ENCODE measurements around the gene PLPPR1. TPM values are rescaled to one million over a fixed set of nuclear protein-coding genes. Genes with fewer than 3 reads are reported as not detected.

Gene PLPPR1
- total and polyA plus RNA-seq, 2 of the 13 experiments (the other 11 are each of a cell fraction or from before 2014, with no cell fraction given) = 16.0 to 84.7 TPM

GRCh38 chr9:101333490-101333889, 305.0 kb downstream of the PLPPR1 start:
- Histone ChIP-seq H3K27me3 (ENCODE audit: control insufficient read depth in 1 of 2, insufficient read depth in 2 of 2, low read length in 2 of 2) (no peaks in the 10 kb centered on the region), H3K79me2 (ENCODE audit: insufficient read depth, low read length) (no peaks in the 10 kb centered on the region), H2AFZ (ENCODE audit: low read length) (no peak overlapping the region), H3K4me1 (ENCODE audit: insufficient read depth, low read length) (peaks cover 29% of the 10 kb centered on the region), H4K20me1 (ENCODE audit: insufficient read depth, low read length) (no peaks in the 10 kb centered on the region), H3K4me2 (ENCODE audit: low read depth, low read length) (no peak overlapping the region), H3K36me3 (replicated peaks in 1 of 2; ENCODE audit: control insufficient read depth in 1 of 2, insufficient read depth in 2 of 2, low read length in 2 of 2) (no peaks in the 10 kb centered on the region), H3K27ac (ENCODE audit: extremely low read length, insufficient read depth, low read length) (no peak overlapping the region), H3K4me3 (replicated peaks in 1 of 3; ENCODE audit: insufficient read depth in 1 of 3, low read depth in 2 of 3, low read length in 3 of 3) (no peak overlapping the region), H3K9me3 (ENCODE audit: low read length) (no peaks in the 10 kb centered on the region), H3K9ac (ENCODE audit: insufficient read depth, low read depth, low read length) (no peak overlapping the region)
- no peak for DNase-seq (ENCODE audit: low spot score)
- WGBS (ENCODE audit: low lambda C conversion rate) = 95% methylated on average over 4 of the region's 4 CpGs
- no peak for TF ChIP-seq ZNF260 (CRISPR knock-in tag; IDR thresholded peaks at IDR 0.05; ENCODE audit: borderline replicate concordance, low read depth)
- TF ChIP-seq ZBTB40 (IDR thresholded peaks at IDR 0.05) = no peak
- no peak for TF ChIP-seq ZBTB40 (CRISPR knock-in tag; IDR thresholded peaks at IDR 0.05)
- no peak for TF ChIP-seq ZBTB3 (CRISPR knock-in tag; IDR thresholded peaks at IDR 0.05; ENCODE audit: borderline replicate concordance, low read depth)
- TF ChIP-seq ZMYM2 (CRISPR knock-in tag; IDR thresholded peaks at IDR 0.05) = no peak
- no peak for TF ChIP-seq SIN3A (IDR thresholded peaks at IDR 0.05; ENCODE audit: borderline replicate concordance, low read depth, low read length)
- no peak for TF ChIP-seq KAT2B (IDR thresholded peaks at IDR 0.05; ENCODE audit: borderline replicate concordance, low read depth, low read length)
- no peak for TF ChIP-seq PAWR (CRISPR knock-in tag; IDR thresholded peaks at IDR 0.05; ENCODE audit: borderline replicate concordance)
- no peak for TF ChIP-seq PITX1 (CRISPR knock-in tag; IDR thresholded peaks at IDR 0.05)
- no TSS peak for BruUV-seq (replicated peaks)
- ChIA-PET POLR2A (no interaction called here), CTCF (ENCODE audit: low intra/inter-chr PET ratio, low total read pairs) (no interaction called here)
- ATAC-seq = no peak
- in situ Hi-C loops (cut with HindIII; ENCODE audit: extremely low pct_ligation_motif_present, low pct_unique_long_range_greater_than_20kb) = no loop called here
- no peak for FAIRE-seq
- intact Hi-C loops (cut with micrococcal nuclease; ENCODE audit: unreplicated experiment) = loop anchor here (2.0 kb wide), 1 partner anchor 21 kb away; no protein-coding TSS in a partner anchor
